ENCODE measurements around the gene NDUFB10. TPM values are rescaled to one million over a fixed set of nuclear protein-coding genes. Genes with fewer than 3 reads are reported as not detected.

The NDUFB10 gene
- total RNA-seq: 100 to 1,000 TPM in 1 of 5 donors, 10 to 100 TPM in 4; 28.6 to 119 (median 57.5) TPM
- polyA plus RNA-seq: 100 to 1,000 TPM; 242 to 285 (median 253) TPM
- long read RNA-seq, donor 1, transcript NDUFB10-201 (4 exons, 705 nt): major isoform, 33 of 3,510 reads
- long read RNA-seq, donor 1, transcript NDUFB10-202 (3 exons, 830 nt): minor isoform, 6 of 3,510 reads
- long read RNA-seq, donor 1, partial matches to known transcripts: 1,460 of 3,510 reads
- long read RNA-seq, donor 1, other reads (novel, unspliced or antisense): 2,009 of 3,510 reads
- long read RNA-seq, donor 2, transcript NDUFB10-202 (3 exons, 830 nt): minor isoform, 7 of 4,379 reads
- long read RNA-seq, donor 2, transcript NDUFB10-201 (4 exons, 705 nt): major isoform, 43 of 4,379 reads
- long read RNA-seq, donor 2, partial matches to known transcripts: 2,896 of 4,379 reads
- long read RNA-seq, donor 2, other reads (novel, unspliced or antisense): 1,428 of 4,379 reads
- long read RNA-seq, donor 3, transcript NDUFB10-201 (4 exons, 705 nt): major isoform, 41 of 3,027 reads
- long read RNA-seq, donor 3, transcript NDUFB10-202 (3 exons, 830 nt): minor isoform, 9 of 3,027 reads
- long read RNA-seq, donor 3, partial matches to known transcripts: 2,374 of 3,027 reads
- long read RNA-seq, donor 3, other reads (novel, unspliced or antisense): 598 of 3,027 reads
- long read RNA-seq, donor 4, transcript NDUFB10-201 (4 exons, 705 nt): major isoform, 5 of 854 reads
- long read RNA-seq, donor 4, partial matches to known transcripts: 713 of 854 reads
- long read RNA-seq, donor 4, other reads (novel, unspliced or antisense): 135 of 854 reads
- long read RNA-seq, donor 5, transcript NDUFB10-203 (2 exons, 958 nt): minor isoform, 6 of 4,964 reads
- long read RNA-seq, donor 5, transcript NDUFB10-202 (3 exons, 830 nt): minor isoform, 10 of 4,964 reads
- long read RNA-seq, donor 5, transcript NDUFB10-201 (4 exons, 705 nt): major isoform, 61 of 4,964 reads
- long read RNA-seq, donor 5, partial matches to known transcripts: 3,527 of 4,964 reads
- long read RNA-seq, donor 5, other reads (novel, unspliced or antisense): 1,360 of 4,964 reads
- long read RNA-seq, donor 6, transcript NDUFB10-202 (3 exons, 830 nt): minor isoform, 23 of 176 reads
- long read RNA-seq, donor 6, transcript NDUFB10-201 (4 exons, 705 nt): major isoform, 141 of 176 reads
- long read RNA-seq, donor 6, transcript NDUFB10-203 (2 exons, 958 nt): minor isoform, 10 of 176 reads
- long read RNA-seq, donor 6, partial matches to known transcripts: 0 of 176 reads
- long read RNA-seq, donor 6, other reads (novel, unspliced or antisense): 0 of 176 reads
- long read RNA-seq, donor 7, transcript NDUFB10-201 (4 exons, 705 nt): major isoform, 79 of 5,346 reads
- long read RNA-seq, donor 7, transcript NDUFB10-202 (3 exons, 830 nt): minor isoform, 8 of 5,346 reads
- long read RNA-seq, donor 7, transcript NDUFB10-203 (2 exons, 958 nt): minor isoform, 5 of 5,346 reads
- long read RNA-seq, donor 7, partial matches to known transcripts: 2,247 of 5,346 reads
- long read RNA-seq, donor 7, other reads (novel, unspliced or antisense): 3,007 of 5,346 reads
- long read RNA-seq, donor 8, transcript NDUFB10-202 (3 exons, 830 nt): minor isoform, 10 of 64 reads
- long read RNA-seq, donor 8, transcript NDUFB10-201 (4 exons, 705 nt): major isoform, 52 of 64 reads
- long read RNA-seq, donor 8, partial matches to known transcripts: 0 of 64 reads
- long read RNA-seq, donor 8, other reads (novel, unspliced or antisense): 0 of 64 reads
- long read RNA-seq, donor 9, transcript NDUFB10-202 (3 exons, 830 nt): minor isoform, 14 of 7,533 reads
- long read RNA-seq, donor 9, transcript NDUFB10-201 (4 exons, 705 nt): major isoform, 50 of 7,533 reads
- long read RNA-seq, donor 9, partial matches to known transcripts: 7,207 of 7,533 reads
- long read RNA-seq, donor 9, other reads (novel, unspliced or antisense): 256 of 7,533 reads
- long read RNA-seq, donor 10, transcript NDUFB10-201 (4 exons, 705 nt): major isoform, 32 of 2,503 reads
- long read RNA-seq, donor 10, transcript NDUFB10-202 (3 exons, 830 nt): minor isoform, 7 of 2,503 reads
- long read RNA-seq, donor 10, partial matches to known transcripts: 2,381 of 2,503 reads
- long read RNA-seq, donor 10, other reads (novel, unspliced or antisense): 80 of 2,503 reads

- 0 to 2% (median 1%) methylated on average over 48 to 79 of the region's 79 CpGs for WGBS, 5 donors
Measured at GRCh38 chr16:1959269-1960039, at the start of gene NDUFB10. TSS of gene NDUFB10 (plus strand) at chr16:1959538. CDS start at chr16:1959625, 87 bp downstream.

GRCh38 chr16:1909561-1910231 lies 49.6 kb upstream of the NDUFB10 start:
- 69 to 78% (median 73%) methylated on average over 11 to 18 of the region's 18 CpGs for WGBS, 5 donors
- H3K9me3 ChIP-seq: no peaks in the 10 kb centered on the region
- no peak overlapping the region for H3K27ac ChIP-seq
- no peak for TF ChIP-seq POLR2A (IDR thresholded peaks at IDR 0.05)
- TF ChIP-seq EP300 (IDR thresholded peaks at IDR 0.05): no peak
- TF ChIP-seq, protein P1, sequence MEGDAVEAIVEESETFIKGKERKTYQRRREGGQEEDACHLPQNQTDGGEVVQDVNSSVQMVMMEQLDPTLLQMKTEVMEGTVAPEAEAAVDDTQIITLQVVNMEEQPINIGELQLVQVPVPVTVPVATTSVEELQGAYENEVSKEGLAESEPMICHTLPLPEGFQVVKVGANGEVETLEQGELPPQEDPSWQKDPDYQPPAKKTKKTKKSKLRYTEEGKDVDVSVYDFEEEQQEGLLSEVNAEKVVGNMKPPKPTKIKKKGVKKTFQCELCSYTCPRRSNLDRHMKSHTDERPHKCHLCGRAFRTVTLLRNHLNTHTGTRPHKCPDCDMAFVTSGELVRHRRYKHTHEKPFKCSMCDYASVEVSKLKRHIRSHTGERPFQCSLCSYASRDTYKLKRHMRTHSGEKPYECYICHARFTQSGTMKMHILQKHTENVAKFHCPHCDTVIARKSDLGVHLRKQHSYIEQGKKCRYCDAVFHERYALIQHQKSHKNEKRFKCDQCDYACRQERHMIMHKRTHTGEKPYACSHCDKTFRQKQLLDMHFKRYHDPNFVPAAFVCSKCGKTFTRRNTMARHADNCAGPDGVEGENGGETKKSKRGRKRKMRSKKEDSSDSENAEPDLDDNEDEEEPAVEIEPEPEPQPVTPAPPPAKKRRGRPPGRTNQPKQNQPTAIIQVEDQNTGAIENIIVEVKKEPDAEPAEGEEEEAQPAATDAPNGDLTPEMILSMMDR (IDR thresholded peaks at IDR 0.05): no peak
- no peak for TF ChIP-seq POLR2AphosphoS5 (IDR thresholded peaks at IDR 0.05)
- no peaks in the 10 kb centered on the region for H3K36me3 ChIP-seq
- intact Hi-C loops (cut with DNase I; ENCODE audit: low total_unique reads): no loop called here
- no peak overlapping the region for H3K4me3 ChIP-seq
- H3K4me1 ChIP-seq: peaks cover 6 to 26% (median 16%) of the 10 kb centered on the region in 4 donors
- DNase-seq: peak in 1 of 2 donors; percentile 80
- peaks cover 0 to 79% (median 12%) of the 10 kb centered on the region in 3 donors for H3K27me3 ChIP-seq

More at GRCh38 chr16:1959269-1960039, at the start of gene NDUFB10:
- Histone ChIP-seq H3K36me3 (peaks cover 23 to 28% (median 26%) of the 10 kb centered on the region in 4 donors), H3K4me1 (peaks cover 41 to 56% (median 46%) of the 10 kb centered on the region in 4 donors), H3K4me3 (peak within 1 kb of the TSS; percentile 63 to 87 (median 78)), H3K9me3 (no peaks in the 10 kb centered on the region), H3K27ac (peak within 1 kb of the TSS; percentile 84 to 97 (median 90)), H3K27me3 (no peaks in the 10 kb centered on the region)
- DNase-seq: peak; percentile 96 to 97
- intact Hi-C loops (cut with DNase I; ENCODE audit: low total_unique reads): no loop called here
- TF ChIP-seq, protein P1 (IDR thresholded peaks at IDR 0.05): peak in 5 of 7 experiments; percentile 42 to 71 (median 55)
- TF ChIP-seq EP300 (IDR thresholded peaks at IDR 0.05) (no peak), POLR2A (IDR thresholded peaks at IDR 0.05) (peak in 1 of 4 donors; percentile 62), POLR2AphosphoS5 (IDR thresholded peaks at IDR 0.05) (peak; percentile 82 to 98 (median 95))
